ENCODE data around the gene RHD. TPM values are rescaled to one million over a fixed set of nuclear protein-coding genes. Genes with fewer than 3 reads are reported as not detected.
A peak's percentile ranks its signal among the peaks of the same experiment; 100 is the strongest.
"Not testable (repeated sequence)": the region's sequence is repeated elsewhere in the genome, so short reads cannot be mapped to it uniquely, and the experiment has no call there.

The RHD gene
- polyA plus RNA-seq, 1 experiment, result not detected

DNA sequence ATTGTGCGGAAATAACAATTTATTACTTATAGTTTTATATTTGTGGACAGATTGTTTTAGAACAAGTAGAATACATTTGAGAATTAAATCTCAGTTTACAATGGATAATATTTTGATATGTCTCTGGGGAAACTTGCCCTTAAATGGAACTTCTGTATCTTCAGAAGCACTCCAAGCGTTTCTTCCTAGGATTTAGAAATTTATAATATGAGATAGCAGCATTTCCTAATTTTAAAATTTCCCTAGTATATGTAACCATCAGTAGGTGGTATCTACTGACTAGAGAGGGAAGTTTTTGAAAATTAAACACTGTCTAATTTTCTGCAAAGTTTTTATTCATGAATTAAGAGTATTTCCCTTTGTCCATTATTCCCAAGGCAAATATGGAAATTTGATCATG is 21.1 kb downstream of the RHD start:
- CTCF ChIA-PET, result interaction anchor here (0.6 kb wide), 1 partner anchor 28 kb away, joined by 4 read pairs; no protein-coding TSS in a partner anchor
- H3K27me3 ChIP-seq (ENCODE audit: control insufficient read depth, insufficient read depth, low read length); H3K27ac ChIP-seq (ENCODE audit: low read depth, low read length); H3K9me3 ChIP-seq (ENCODE audit: control insufficient read depth, insufficient read depth, low read length); H3K4me3 ChIP-seq (ENCODE audit: low read depth, low read length); DNase-seq (ENCODE audit: low read depth, low spot score); POLR2A ChIA-PET: not testable (repeated sequence)

GRCh38 chr1:25294889-25295826 is 22.8 kb downstream of the RHD start:
- DNase-seq (ENCODE audit: low read depth, low spot score); H3K27ac ChIP-seq (ENCODE audit: low read depth, low read length); POLR2A ChIA-PET; H3K27me3 ChIP-seq (ENCODE audit: control insufficient read depth, insufficient read depth, low read length); H3K4me3 ChIP-seq (ENCODE audit: low read depth, low read length); H3K9me3 ChIP-seq (ENCODE audit: control insufficient read depth, insufficient read depth, low read length): not testable (repeated sequence)
- CTCF ChIA-PET, result interaction anchor here (0.7 kb wide), 1 partner anchor 601 kb away, joined by 5 read pairs; no protein-coding TSS in a partner anchor

- H3K9me3 ChIP-seq (ENCODE audit: control insufficient read depth, insufficient read depth, low read length); H3K27ac ChIP-seq (ENCODE audit: low read depth, low read length); H3K4me3 ChIP-seq (ENCODE audit: low read depth, low read length); H3K27me3 ChIP-seq (ENCODE audit: control insufficient read depth, insufficient read depth, low read length); DNase-seq (ENCODE audit: low read depth, low spot score); CTCF ChIA-PET; POLR2A ChIA-PET: not testable (repeated sequence)
These were observed 24.2 kb downstream of the RHD start for GRCh38 chr1:25296501-25296900.

GRCh38 chr1:25300729-25301128 is 28.4 kb downstream of the RHD start:
- H3K27ac ChIP-seq (ENCODE audit: low read depth, low read length); H3K27me3 ChIP-seq (ENCODE audit: control insufficient read depth, insufficient read depth, low read length); H3K4me3 ChIP-seq (ENCODE audit: low read depth, low read length); DNase-seq (ENCODE audit: low read depth, low spot score); POLR2A ChIA-PET; CTCF ChIA-PET; H3K9me3 ChIP-seq (ENCODE audit: control insufficient read depth, insufficient read depth, low read length): not testable (repeated sequence)

- H3K27ac ChIP-seq (ENCODE audit: low read depth, low read length); POLR2A ChIA-PET; H3K9me3 ChIP-seq (ENCODE audit: control insufficient read depth, insufficient read depth, low read length); H3K27me3 ChIP-seq (ENCODE audit: control insufficient read depth, insufficient read depth, low read length); DNase-seq (ENCODE audit: low read depth, low spot score); CTCF ChIA-PET; H3K4me3 ChIP-seq (ENCODE audit: low read depth, low read length): not testable (repeated sequence)
These were observed 30.0 kb downstream of the RHD start for GRCh38 chr1:25302330-25302729.

DNA sequence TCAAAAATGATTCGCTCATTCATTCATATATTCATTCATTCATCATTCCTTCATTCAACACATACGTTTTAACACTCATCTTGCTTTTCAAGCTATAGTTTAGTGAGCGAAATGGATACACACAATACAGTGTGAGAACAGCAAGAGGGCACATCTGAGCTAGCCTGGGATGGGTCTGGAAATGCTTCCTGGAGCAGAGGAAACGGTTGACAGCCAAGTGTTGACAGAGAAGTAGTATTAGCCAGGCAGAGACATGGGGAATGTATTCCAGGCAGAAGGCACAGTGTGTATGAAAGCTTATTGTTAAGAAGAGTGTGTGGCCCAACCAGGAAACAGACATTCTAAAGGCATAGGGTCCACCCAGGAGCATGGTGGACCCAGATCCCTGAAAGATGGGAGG is 32.6 kb downstream of the RHD start:
- DNase-seq (ENCODE audit: low read depth, low spot score); H3K9me3 ChIP-seq (ENCODE audit: control insufficient read depth, insufficient read depth, low read length); POLR2A ChIA-PET; CTCF ChIA-PET; H3K27me3 ChIP-seq (ENCODE audit: control insufficient read depth, insufficient read depth, low read length); H3K27ac ChIP-seq (ENCODE audit: low read depth, low read length); H3K4me3 ChIP-seq (ENCODE audit: low read depth, low read length): not testable (repeated sequence)

- DNase-seq (ENCODE audit: low read depth, low spot score); H3K27me3 ChIP-seq (ENCODE audit: control insufficient read depth, insufficient read depth, low read length); H3K27ac ChIP-seq (ENCODE audit: low read depth, low read length); POLR2A ChIA-PET; CTCF ChIA-PET; H3K9me3 ChIP-seq (ENCODE audit: control insufficient read depth, insufficient read depth, low read length); H3K4me3 ChIP-seq (ENCODE audit: low read depth, low read length): not testable (repeated sequence)
These were observed 35.9 kb downstream of the RHD start for GRCh38 chr1:25308168-25308567.

- H3K27ac ChIP-seq (ENCODE audit: low read depth, low read length); DNase-seq (ENCODE audit: low read depth, low spot score); H3K27me3 ChIP-seq (ENCODE audit: control insufficient read depth, insufficient read depth, low read length); CTCF ChIA-PET; H3K4me3 ChIP-seq (ENCODE audit: low read depth, low read length); POLR2A ChIA-PET; H3K9me3 ChIP-seq (ENCODE audit: control insufficient read depth, insufficient read depth, low read length): not testable (repeated sequence)
These were observed 36.8 kb downstream of the RHD start for GRCh38 chr1:25309085-25309484.

GRCh38 chr1:25309486-25309885 is 37.2 kb downstream of the RHD start:
- DNase-seq (ENCODE audit: low read depth, low spot score); POLR2A ChIA-PET; H3K9me3 ChIP-seq (ENCODE audit: control insufficient read depth, insufficient read depth, low read length); H3K4me3 ChIP-seq (ENCODE audit: low read depth, low read length); H3K27me3 ChIP-seq (ENCODE audit: control insufficient read depth, insufficient read depth, low read length); CTCF ChIA-PET; H3K27ac ChIP-seq (ENCODE audit: low read depth, low read length): not testable (repeated sequence)

DNA sequence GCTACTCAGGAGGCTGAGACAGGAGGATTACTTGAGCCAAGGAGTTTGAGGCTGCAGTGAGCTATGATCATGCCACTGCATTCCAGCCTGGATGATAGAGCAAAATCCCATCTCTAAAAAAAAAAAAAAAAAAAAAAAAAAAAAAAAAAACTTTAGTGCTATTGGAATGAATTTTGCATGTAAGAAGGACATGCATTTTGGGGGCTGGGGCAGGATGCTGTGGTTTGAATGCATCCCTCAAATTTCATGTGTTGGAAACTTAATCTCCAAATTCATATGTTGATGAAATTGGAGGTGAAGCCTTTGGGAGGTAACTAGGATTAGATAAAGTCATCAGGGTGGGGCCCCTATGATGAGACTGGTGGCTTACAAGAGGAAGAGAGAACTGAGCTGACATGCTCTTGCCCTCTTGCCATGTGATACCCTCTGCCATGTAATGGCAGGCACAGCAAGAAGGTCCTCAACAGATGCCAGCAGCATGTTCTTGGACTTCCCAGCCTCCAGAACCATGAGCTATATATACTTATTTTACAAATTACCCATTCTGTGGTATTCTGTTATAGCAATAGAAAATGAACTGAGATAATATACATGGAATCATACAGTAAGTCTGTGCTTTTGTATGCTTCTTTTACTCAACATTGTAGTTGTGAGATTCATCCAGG is 40.6 kb downstream of the RHD start:
- POLR2A ChIA-PET; DNase-seq (ENCODE audit: low read depth, low spot score); H3K9me3 ChIP-seq (ENCODE audit: control insufficient read depth, insufficient read depth, low read length); CTCF ChIA-PET; H3K27ac ChIP-seq (ENCODE audit: low read depth, low read length); H3K4me3 ChIP-seq (ENCODE audit: low read depth, low read length); H3K27me3 ChIP-seq (ENCODE audit: control insufficient read depth, insufficient read depth, low read length): not testable (repeated sequence)

DNA sequence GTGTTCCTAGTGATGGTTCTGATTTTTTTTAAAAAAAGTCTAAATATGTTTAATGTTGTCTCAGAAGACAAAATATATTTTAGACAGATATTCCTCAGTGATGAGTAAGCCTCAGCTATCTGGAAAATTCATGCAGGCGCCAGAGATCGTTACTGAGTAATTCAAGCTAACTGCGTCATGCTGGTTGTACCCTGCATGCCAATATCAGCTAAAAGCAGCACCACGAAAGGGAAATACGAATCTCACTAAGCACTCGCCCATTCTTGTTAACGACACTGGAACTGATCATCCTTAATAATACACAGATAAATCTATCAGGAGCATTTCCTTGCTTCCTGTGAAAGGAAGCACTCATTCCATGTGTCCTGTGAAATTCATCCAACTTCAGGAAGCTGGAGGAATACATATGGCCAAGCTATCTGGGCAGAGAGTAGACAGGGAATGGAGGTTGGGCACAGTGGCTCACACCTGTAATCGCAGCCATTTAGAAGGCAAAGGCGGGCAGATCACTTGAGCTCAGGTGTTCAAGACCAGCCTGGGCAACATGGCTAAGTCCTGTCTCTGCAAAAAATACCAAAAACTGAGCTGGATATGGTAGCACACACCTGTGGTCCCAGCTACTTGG is 48.1 kb downstream of the RHD start:
- DNase-seq (ENCODE audit: low read depth, low spot score), result peak; percentile 55
- peak overlapping the region; percentile 75 for H3K27ac ChIP-seq (ENCODE audit: low read depth, low read length)
- H3K27me3 ChIP-seq (ENCODE audit: control insufficient read depth, insufficient read depth, low read length); H3K9me3 ChIP-seq (ENCODE audit: control insufficient read depth, insufficient read depth, low read length); CTCF ChIA-PET; POLR2A ChIA-PET; H3K4me3 ChIP-seq (ENCODE audit: low read depth, low read length): not testable (repeated sequence)

DNA sequence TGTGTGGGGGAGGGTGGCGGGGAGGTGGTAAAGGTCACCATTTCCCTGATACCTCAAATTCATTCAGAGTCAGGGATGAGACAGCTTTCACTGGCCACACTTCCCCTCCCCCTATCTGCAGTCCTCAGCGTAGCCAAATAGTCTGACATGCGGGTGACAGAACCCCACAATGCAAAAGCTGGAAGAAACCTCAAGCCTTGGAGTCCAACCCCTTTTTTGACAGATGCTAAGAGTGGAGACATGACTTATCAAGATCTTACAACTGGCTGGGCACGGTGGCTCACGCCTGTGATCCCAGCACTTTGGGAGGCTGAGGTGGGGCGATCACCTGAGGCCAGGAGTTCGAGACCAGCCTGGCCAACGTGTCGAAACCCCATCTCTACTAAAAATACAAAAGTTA is 49.8 kb downstream of the RHD start:
- CTCF ChIA-PET; DNase-seq (ENCODE audit: low read depth, low spot score); POLR2A ChIA-PET: not testable (repeated sequence)

More for the DNA sequence above, 49.8 kb downstream of the RHD start:
- not testable (repeated sequence) for H3K27me3 ChIP-seq (ENCODE audit: control insufficient read depth, insufficient read depth, low read length); H3K27ac ChIP-seq (ENCODE audit: low read depth, low read length); H3K9me3 ChIP-seq (ENCODE audit: control insufficient read depth, insufficient read depth, low read length); H3K4me3 ChIP-seq (ENCODE audit: low read depth, low read length)

All from AG04450 (cell line).